HG02759 (cell line): Measurements from ENCODE around the gene CEP128.

Source experiments
- ATAC-seq: cut with Tn5 transposase; IDR thresholded peaks from one replicate; pipeline ENCODE4 v1.9.1; 2021; ENCODE audit warnings: mild to moderate bottlenecking, moderate library complexity; ENCODE audit not compliant: unreplicated experiment

Gene CEP128

GRCh38 chr14:80695869-80696268 is 245.7 kb downstream of the CEP128 start:
- ATAC-seq, result no peak

GRCh38 chr14:80692903-80693302 is 248.6 kb downstream of the CEP128 start:
- no peak for ATAC-seq

GRCh38 chr14:80681651-80682050 is 259.9 kb downstream of the CEP128 start:
- ATAC-seq, result no peak

GRCh38 chr14:80679273-80679672 is 262.3 kb downstream of the CEP128 start:
- no peak for ATAC-seq

- no peak for ATAC-seq
These were observed 263.1 kb downstream of the CEP128 start for GRCh38 chr14:80678436-80678835.

- no peak for ATAC-seq
These were observed 272.1 kb downstream of the CEP128 start for GRCh38 chr14:80669426-80669825.

- ATAC-seq, result no peak
These were observed 277.0 kb downstream of the CEP128 start for GRCh38 chr14:80664576-80664975.

GRCh38 chr14:80663541-80663940 is 278.0 kb downstream of the CEP128 start:
- no peak for ATAC-seq

- no peak for ATAC-seq
These were observed 281.8 kb downstream of the CEP128 start for GRCh38 chr14:80659783-80660182.

- ATAC-seq, result no peak
These were observed 282.8 kb downstream of the CEP128 start for GRCh38 chr14:80658733-80659132.

GRCh38 chr14:80658155-80658554 is 283.4 kb downstream of the CEP128 start:
- ATAC-seq, result no peak

GRCh38 chr14:80653956-80654355 is 287.6 kb downstream of the CEP128 start:
- no peak for ATAC-seq

GRCh38 chr14:80645667-80646413 is 295.7 kb downstream of the CEP128 start:
- no peak for ATAC-seq

- ATAC-seq, result no peak
These were observed 296.7 kb downstream of the CEP128 start for GRCh38 chr14:80644826-80645225.

GRCh38 chr14:80638620-80639515 is 302.7 kb downstream of the CEP128 start:
- no peak for ATAC-seq

- ATAC-seq, result no peak
These were observed 303.6 kb downstream of the CEP128 start for GRCh38 chr14:80637756-80638619.

- no peak for ATAC-seq
These were observed 305.5 kb downstream of the CEP128 start for GRCh38 chr14:80636071-80636470.

- ATAC-seq, result no peak
These were observed 307.3 kb downstream of the CEP128 start for GRCh38 chr14:80634106-80634758.

GRCh38 chr14:80629606-80630005 is 311.9 kb downstream of the CEP128 start:
- no peak for ATAC-seq

GRCh38 chr14:80628547-80628946 is 313.0 kb downstream of the CEP128 start:
- no peak for ATAC-seq

GRCh38 chr14:80627745-80628144 is 313.8 kb downstream of the CEP128 start:
- no peak for ATAC-seq
